Measurements from ENCODE around the gene COL17A1.

Gene COL17A1

GRCh38 chr10:104096692-104097091 is 11.0 kb upstream of the COL17A1 start:
- no peak for DNase-seq

GRCh38 chr10:104092749-104093148 is 7.1 kb upstream of the COL17A1 start:
- DNase-seq, result no peak

GRCh38 chr10:104090611-104091010 is 4.9 kb upstream of the COL17A1 start:
- no peak for DNase-seq

- DNase-seq, result no peak
Measured at GRCh38 chr10:104089621-104090020, 3.9 kb upstream of the COL17A1 start.

GRCh38 chr10:104088239-104088638 is 2.6 kb upstream of the COL17A1 start:
- no peak for DNase-seq

DNA sequence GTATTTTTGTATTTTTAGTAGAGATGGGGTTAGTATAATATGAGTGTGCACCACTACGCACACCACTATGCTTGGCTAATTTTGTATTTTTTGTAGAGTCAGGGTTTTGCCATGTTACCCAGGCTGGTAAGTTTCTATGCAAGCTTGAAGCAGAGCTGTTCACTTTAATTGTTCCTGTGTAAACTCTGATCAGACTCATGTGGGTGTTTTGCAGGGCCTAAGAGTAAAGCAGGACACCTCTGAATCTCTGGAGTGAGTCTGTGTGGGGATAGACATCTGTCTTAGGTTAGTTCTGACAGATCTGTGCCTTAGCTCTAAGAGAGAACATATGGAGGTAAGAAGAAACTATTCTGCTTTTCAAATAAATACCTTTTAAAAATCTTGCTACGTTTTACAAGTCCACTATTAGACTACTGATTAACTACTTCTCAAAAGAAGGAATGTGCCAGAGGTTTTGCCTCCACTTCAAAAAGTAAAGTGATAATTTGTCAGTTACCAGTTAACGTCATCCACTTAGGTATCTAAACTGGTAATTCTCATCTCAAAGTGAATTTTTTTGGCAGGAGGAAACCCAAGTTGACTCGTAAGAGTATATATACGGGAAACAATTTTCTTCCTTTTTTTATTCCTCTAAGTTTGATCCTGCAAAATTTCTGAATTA is 1.1 kb downstream of the COL17A1 start:
- DNase-seq, result no peak

GRCh38 chr10:104081998-104082397 is 3.7 kb downstream of the COL17A1 start:
- no peak for DNase-seq

GRCh38 chr10:104080762-104081161 is 4.9 kb downstream of the COL17A1 start:
- no peak for DNase-seq

- no peak for DNase-seq
Measured at GRCh38 chr10:104077663-104078151, 8.0 kb downstream of the COL17A1 start.

- DNase-seq, result no peak
Measured at GRCh38 chr10:104077247-104077646, 8.4 kb downstream of the COL17A1 start.

- DNase-seq, result no peak
Measured at GRCh38 chr10:104076743-104077160, 8.9 kb downstream of the COL17A1 start.

GRCh38 chr10:104074505-104074904 is 11.2 kb downstream of the COL17A1 start:
- DNase-seq, result no peak

GRCh38 chr10:104072786-104073185 is 12.9 kb downstream of the COL17A1 start:
- DNase-seq, result no peak

- no peak for DNase-seq
Measured at GRCh38 chr10:104069613-104070012, 16.1 kb downstream of the COL17A1 start.

- DNase-seq, result no peak
Measured at GRCh38 chr10:104067525-104067924, 18.2 kb downstream of the COL17A1 start.

- DNase-seq, result no peak
Measured at GRCh38 chr10:104066945-104067344, 18.7 kb downstream of the COL17A1 start.

DNA sequence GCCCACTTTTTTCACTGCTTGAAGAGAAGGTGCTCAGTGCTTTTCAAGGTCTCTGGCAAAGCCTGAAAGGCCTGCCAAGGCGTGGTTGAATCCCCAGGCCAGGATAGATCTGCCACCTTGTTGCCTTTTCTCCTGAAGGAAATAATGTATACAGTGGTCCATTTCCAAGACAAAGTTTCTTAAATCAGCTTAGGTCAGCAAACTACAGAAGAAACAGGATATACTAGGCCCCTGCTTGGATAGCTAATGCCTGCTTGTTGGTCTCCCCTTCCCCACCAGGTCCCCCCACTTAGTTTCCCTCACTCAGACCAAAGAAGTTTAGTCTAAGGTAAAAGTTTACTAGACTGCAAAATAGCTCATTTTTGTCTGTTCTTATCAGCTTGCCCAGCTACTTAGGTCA is 19.9 kb downstream of the COL17A1 start:
- no peak for DNase-seq

DNA sequence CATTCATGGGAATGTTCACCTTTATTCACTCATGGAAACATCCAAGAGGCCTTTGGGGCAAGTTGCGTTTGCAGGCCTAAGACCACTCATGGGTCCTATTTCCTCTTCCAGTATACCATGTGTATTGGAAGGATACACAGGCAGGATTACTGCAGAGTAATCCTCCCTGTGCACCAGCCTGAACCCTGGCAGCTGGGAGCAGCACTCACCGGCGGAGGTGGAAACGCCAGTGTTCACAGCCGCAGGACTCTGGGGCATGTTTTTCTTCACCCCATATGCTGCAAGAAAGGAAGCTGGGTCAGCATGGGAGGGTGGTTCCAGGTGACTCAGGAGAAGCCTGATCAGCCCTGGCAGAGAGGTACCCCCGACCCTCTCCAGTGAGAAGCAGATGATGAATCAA is 24.5 kb downstream of the COL17A1 start:
- DNase-seq, result no peak

DNA sequence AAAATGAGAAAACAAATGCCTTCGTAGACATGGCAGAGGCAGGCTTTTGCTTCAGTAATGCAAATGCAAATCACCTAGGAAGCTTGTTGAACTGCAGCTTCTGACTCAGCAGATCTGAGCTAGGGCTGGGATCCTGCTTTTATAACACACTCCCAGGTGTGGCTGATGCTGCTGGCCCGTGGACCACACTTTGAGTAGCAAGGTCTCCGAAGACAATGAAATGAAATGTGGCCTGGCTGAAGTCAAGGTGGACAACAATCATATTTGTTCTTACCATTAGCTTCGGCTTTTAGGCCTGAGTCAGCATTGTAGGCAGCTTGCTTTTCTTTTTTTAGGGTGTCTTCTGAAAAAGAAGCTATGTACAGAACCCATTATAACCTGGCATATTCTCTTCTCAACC is 26.3 kb downstream of the COL17A1 start:
- DNase-seq, result no peak

DNA sequence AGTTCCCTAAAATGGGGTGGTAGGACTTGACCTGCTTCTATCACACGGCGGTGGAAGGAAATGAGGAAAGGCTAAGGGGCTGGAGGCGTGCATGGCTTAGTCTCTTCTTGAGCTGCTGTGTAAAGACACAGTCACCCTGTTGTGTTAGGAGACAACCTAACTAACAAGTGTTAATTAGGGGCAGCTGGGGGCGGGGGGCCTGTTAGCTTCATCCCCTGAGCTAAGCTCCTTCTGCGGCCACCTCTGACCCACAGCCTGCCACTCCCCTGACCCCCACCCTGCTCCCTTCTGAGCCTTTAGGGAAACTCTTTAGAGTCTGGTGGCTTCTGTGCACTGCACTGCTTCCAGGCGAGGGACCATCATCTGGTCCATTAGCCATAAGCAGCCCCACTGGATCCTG is 28.0 kb downstream of the COL17A1 start:
- DNase-seq, result no peak

DNA sequence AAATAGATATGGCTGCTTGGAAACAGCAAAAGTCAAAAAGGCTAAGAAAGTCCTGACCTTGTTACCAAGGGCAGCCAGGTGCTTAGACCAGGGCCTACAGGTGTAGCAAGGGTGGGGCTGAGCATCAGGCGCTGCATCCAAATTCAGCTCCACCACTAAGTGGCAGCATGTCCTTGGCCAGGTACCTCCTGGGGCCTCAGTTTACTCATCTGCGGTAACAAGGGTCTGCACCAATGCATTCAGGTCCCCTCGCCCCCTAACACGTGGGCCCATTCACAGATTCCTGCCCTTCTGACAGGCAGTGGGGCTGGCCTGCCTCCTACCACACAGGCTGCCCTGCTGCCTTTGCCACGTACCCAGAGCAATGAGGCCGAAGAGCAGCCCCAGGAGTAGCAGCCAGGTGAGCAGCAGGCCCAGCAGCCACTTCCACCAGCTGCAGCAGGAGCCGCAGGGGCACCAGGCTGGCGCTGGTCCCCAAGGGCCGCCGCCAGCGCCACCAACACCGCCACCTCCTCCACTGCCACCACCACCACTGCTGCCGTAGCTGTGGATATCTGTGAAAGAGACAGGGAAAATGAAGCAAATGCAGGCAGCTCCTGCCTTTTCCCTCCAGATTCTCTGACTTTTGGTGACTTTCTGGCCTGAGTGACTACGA is 28.9 kb downstream of the COL17A1 start:
- no peak for DNase-seq

GRCh38 chr10:104054430-104054829 is 31.2 kb downstream of the COL17A1 start:
- DNase-seq, result no peak

- no peak for DNase-seq
Measured at GRCh38 chr10:104053201-104053600, 32.5 kb downstream of the COL17A1 start.

DNA sequence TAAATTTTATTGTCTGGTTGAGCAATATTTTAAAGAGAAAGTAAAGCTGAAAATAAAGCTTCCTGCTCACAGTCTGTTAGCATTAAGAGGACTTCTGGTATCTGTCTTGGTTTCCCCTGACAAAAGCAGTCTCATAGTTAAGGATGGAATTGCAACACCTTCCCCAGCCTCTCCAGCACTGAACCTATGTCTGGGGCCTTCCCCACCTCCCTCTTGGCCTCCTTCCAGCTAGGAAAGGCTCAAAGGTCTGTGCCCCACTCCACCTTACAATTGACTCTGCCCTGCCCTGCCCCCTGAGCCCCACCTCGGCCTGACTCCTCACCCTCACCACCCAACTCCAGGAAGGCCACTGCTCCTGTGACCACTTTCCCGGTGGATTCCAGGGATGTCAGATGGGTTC is 33.2 kb downstream of the COL17A1 start:
- DNase-seq, result no peak

Data from activated CD4-positive, alpha-beta T cell treated with anti-CD3 and anti-CD28 coated beads for 4 hours (primary cell).